Mesothelial cell of epicardium (in vitro differentiated cells): ENCODE data around the gene SMG6. TPM values are rescaled to one million over a fixed set of nuclear protein-coding genes. Genes with fewer than 3 reads are reported as not detected.

Experiments used
- DNase-seq, 2 experiments: peaks; one replicate each; pipeline ENCODE4 v3.0.0; 2021; ENCODE audit warnings: low spot score in 2 of 2; ENCODE audit not compliant: unreplicated experiment in 2 of 2
- H3K27ac Mint-ChIP-seq: 2 replicates; pipeline ENCODE4 v1.8.0; 2021; ENCODE audit warnings: mixed read lengths
- H3K27me3 Mint-ChIP-seq: 2 replicates; pipeline ENCODE4 v1.8.0; 2021; ENCODE audit warnings: low read depth, mixed read lengths
- H3K36me3 Mint-ChIP-seq: 2 replicates; pipeline ENCODE4 v1.8.0; 2021; ENCODE audit warnings: mixed read lengths
- H3K4me1 Mint-ChIP-seq: 2 replicates; pipeline ENCODE4 v1.8.0; 2021; ENCODE audit warnings: mixed read lengths
- H3K4me3 Mint-ChIP-seq: 2 replicates; pipeline ENCODE4 v1.8.0; 2021; ENCODE audit warnings: mild to moderate bottlenecking, moderate library complexity, mixed read lengths
- H3K9me3 Mint-ChIP-seq: 2 replicates; pipeline ENCODE4 v1.8.0; 2021; ENCODE audit warnings: mixed read lengths
- CTCF ChIP-seq: fragments of 200-600 bp; sonication (generic); IDR thresholded peaks from one replicate; pipeline ENCODE4 v1.5.0; 2021; ENCODE audit warnings: antibody characterized with exemption; ENCODE audit not compliant: unreplicated experiment
- total RNA-seq: library from RNA; stranded (reverse); gene quantifications from 3 replicates; pipeline ENCODE4 v1.2.1, GENCODE V29; 2021

The SMG6 gene
- total RNA-seq, 1 donor from 2014 or later = 58.3 TPM

GRCh38 chr17:2111691-2112090 is 191.9 kb downstream of the SMG6 start:
- Mint-ChIP-seq H3K9me3 (peaks cover 1% of the 10 kb centered on the region), H3K27ac (peak overlapping the region; percentile 80), H3K27me3 (no peaks in the 10 kb centered on the region), H3K4me3 (no peak overlapping the region), H3K36me3 (peaks cover 2% of the 10 kb centered on the region), H3K4me1 (peaks cover 36% of the 10 kb centered on the region)
- no peak for DNase-seq
- TF ChIP-seq CTCF = no peak

GRCh38 chr17:2110436-2110835 is 193.1 kb downstream of the SMG6 start:
- peaks cover 47% of the 10 kb centered on the region for H3K4me1 Mint-ChIP-seq
- peak overlapping the region; percentile 80 for H3K27ac Mint-ChIP-seq
- no peaks in the 10 kb centered on the region for H3K9me3 Mint-ChIP-seq
- H3K4me3 Mint-ChIP-seq = no peak overlapping the region
- H3K27me3 Mint-ChIP-seq = no peaks in the 10 kb centered on the region
- H3K36me3 Mint-ChIP-seq = no peaks in the 10 kb centered on the region
- TF ChIP-seq CTCF = no peak
- no peak for DNase-seq

GRCh38 chr17:2108170-2108569 is 195.4 kb downstream of the SMG6 start:
- Mint-ChIP-seq H3K36me3 (peaks cover 5% of the 10 kb centered on the region), H3K27me3 (no peaks in the 10 kb centered on the region), H3K9me3 (no peaks in the 10 kb centered on the region), H3K27ac (no peak overlapping the region), H3K4me1 (peaks cover 49% of the 10 kb centered on the region), H3K4me3 (no peak overlapping the region)
- no peak for TF ChIP-seq CTCF
- no peak for DNase-seq

- TF ChIP-seq CTCF = no peak
- Mint-ChIP-seq H3K27me3 (no peaks in the 10 kb centered on the region), H3K4me3 (no peak overlapping the region), H3K36me3 (peaks cover 8% of the 10 kb centered on the region), H3K4me1 (peaks cover 53% of the 10 kb centered on the region), H3K27ac (peak overlapping the region; percentile 65), H3K9me3 (no peaks in the 10 kb centered on the region)
- no peak for DNase-seq
Measured at GRCh38 chr17:2107506-2107905, 196.1 kb downstream of the SMG6 start.

GRCh38 chr17:2107050-2107449 is 196.5 kb downstream of the SMG6 start:
- Mint-ChIP-seq H3K4me1 (peaks cover 53% of the 10 kb centered on the region), H3K9me3 (no peaks in the 10 kb centered on the region), H3K27me3 (no peaks in the 10 kb centered on the region), H3K27ac (peak overlapping the region; percentile 65), H3K36me3 (peaks cover 8% of the 10 kb centered on the region), H3K4me3 (no peak overlapping the region)
- no peak for TF ChIP-seq CTCF
- DNase-seq = no peak
